ENCODE results near the gene CD4.

The CD4 gene

GRCh38 chr12:6783828-6784227, 5.5 kb upstream of the CD4 start:
- no peaks in the 10 kb centered on the region for H3K9me3 ChIP-seq
- H3K4me3 ChIP-seq: no peak overlapping the region
- peaks cover 65% of the 10 kb centered on the region for H3K4me1 ChIP-seq
- H4K20me1 ChIP-seq: peaks cover 14% of the 10 kb centered on the region; the same call in 1 of the 2 replicates
- H3K27me3 ChIP-seq: peaks cover 85% of the 10 kb centered on the region
- no peak for TF ChIP-seq Cebpa-rat (IDR thresholded peaks at IDR 0.05)
- no peaks in the 10 kb centered on the region for H3K36me3 ChIP-seq
- H3K9ac ChIP-seq: no peak overlapping the region
- no peak overlapping the region; the same call in 1 of the 2 replicates for H3K27ac ChIP-seq
- H3K4me2 ChIP-seq: peak overlapping the region; percentile 76

DNA sequence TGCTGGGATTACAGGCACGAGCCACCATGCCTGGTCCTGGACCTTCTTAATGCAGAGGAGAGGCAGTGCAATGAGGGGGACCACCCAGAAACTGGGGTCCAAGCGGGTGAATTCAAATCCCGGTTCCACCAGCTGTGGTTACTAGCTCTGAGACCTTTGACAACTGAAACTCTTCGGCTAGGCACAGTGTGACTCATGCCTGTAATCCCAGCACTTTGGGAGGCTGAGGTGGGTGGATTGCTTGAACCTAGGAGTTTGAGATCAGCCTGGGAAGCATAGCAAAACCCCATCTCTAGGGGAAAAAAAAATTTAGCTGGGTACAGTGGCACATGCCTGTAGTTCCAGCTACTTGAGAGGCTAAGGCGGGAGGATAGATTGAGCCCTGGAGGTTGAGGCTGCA, 5.0 kb upstream of the CD4 start:
- no peak for TF ChIP-seq Cebpa-rat (IDR thresholded peaks at IDR 0.05)
- no peak overlapping the region for H3K9ac ChIP-seq
- H4K20me1 ChIP-seq: peaks cover 19% of the 10 kb centered on the region; the same call in 1 of the 2 replicates
- no peaks in the 10 kb centered on the region for H3K9me3 ChIP-seq
- H3K4me1 ChIP-seq: peaks cover 64% of the 10 kb centered on the region
- H3K36me3 ChIP-seq: no peaks in the 10 kb centered on the region
- no peak overlapping the region for H3K27ac ChIP-seq
- peak overlapping the region; percentile 76 for H3K4me2 ChIP-seq
- H3K27me3 ChIP-seq: peaks cover 90% of the 10 kb centered on the region
- H3K4me3 ChIP-seq: no peak overlapping the region

GRCh38 chr12:6784761-6785160, 4.6 kb upstream of the CD4 start:
- Histone ChIP-seq H3K4me3 (no peak overlapping the region), H3K9me3 (no peaks in the 10 kb centered on the region), H3K9ac (no peak overlapping the region), H3K27me3 (peaks cover 91% of the 10 kb centered on the region), H3K4me1 (peaks cover 64% of the 10 kb centered on the region), H4K20me1 (peaks cover 23% of the 10 kb centered on the region; the same call in 1 of the 2 replicates), H3K27ac (no peak overlapping the region), H3K4me2 (peak overlapping the region; percentile 76), H3K36me3 (no peaks in the 10 kb centered on the region)
- TF ChIP-seq Cebpa-rat (IDR thresholded peaks at IDR 0.05): no peak

- no peaks in the 10 kb centered on the region for H3K36me3 ChIP-seq
- no peaks in the 10 kb centered on the region for H3K9me3 ChIP-seq
- peaks cover 96% of the 10 kb centered on the region for H3K27me3 ChIP-seq
- TF ChIP-seq Cebpa-rat (IDR thresholded peaks at IDR 0.05): no peak
- peaks cover 51% of the 10 kb centered on the region for H3K4me1 ChIP-seq
- no peak overlapping the region for H3K27ac ChIP-seq
- no peak overlapping the region for H3K9ac ChIP-seq
- no peak overlapping the region for H3K4me2 ChIP-seq
- H4K20me1 ChIP-seq: peaks cover 35% of the 10 kb centered on the region
- H3K4me3 ChIP-seq: no peak overlapping the region
Observed at GRCh38 chr12:6786416-6787094, 2.8 kb upstream of the CD4 start.

DNA sequence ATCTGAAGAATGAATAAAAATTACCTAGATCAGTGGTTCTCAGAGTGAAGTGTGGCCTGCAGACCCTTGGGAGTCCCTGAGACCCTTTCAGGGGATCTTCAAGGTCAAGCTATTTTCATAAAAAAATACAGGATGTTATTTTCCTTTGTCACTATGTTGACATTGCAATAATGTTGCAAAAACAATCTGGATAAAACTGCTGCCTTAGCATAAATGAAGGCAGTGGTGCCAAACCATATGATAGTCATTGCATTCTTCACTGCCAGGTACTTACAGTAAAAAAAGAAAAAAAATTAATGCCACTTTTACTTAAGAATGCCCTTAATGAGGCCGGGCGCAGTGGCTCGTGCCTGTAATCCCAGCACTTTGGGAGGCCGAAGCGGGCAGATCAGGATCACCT, 2.0 kb upstream of the CD4 start:
- no peaks in the 10 kb centered on the region for H3K9me3 ChIP-seq
- H3K4me1 ChIP-seq: peaks cover 51% of the 10 kb centered on the region
- H3K4me3 ChIP-seq: no peak overlapping the region
- H3K27me3 ChIP-seq: peaks cover 90% of the 10 kb centered on the region
- no peaks in the 10 kb centered on the region for H3K36me3 ChIP-seq
- peaks cover 39% of the 10 kb centered on the region for H4K20me1 ChIP-seq
- no peak overlapping the region for H3K27ac ChIP-seq
- no peak overlapping the region for H3K4me2 ChIP-seq
- no peak overlapping the region for H3K9ac ChIP-seq
- no peak for TF ChIP-seq Cebpa-rat (IDR thresholded peaks at IDR 0.05)

- H3K9ac ChIP-seq: no peak overlapping the region
- TF ChIP-seq Cebpa-rat (IDR thresholded peaks at IDR 0.05): no peak
- H3K9me3 ChIP-seq: no peaks in the 10 kb centered on the region
- peaks cover 42% of the 10 kb centered on the region for H4K20me1 ChIP-seq
- no peak overlapping the region for H3K4me3 ChIP-seq
- H3K27me3 ChIP-seq: peaks cover 88% of the 10 kb centered on the region
- no peaks in the 10 kb centered on the region for H3K36me3 ChIP-seq
- H3K27ac ChIP-seq: no peak overlapping the region
- peaks cover 40% of the 10 kb centered on the region for H3K4me1 ChIP-seq
- H3K4me2 ChIP-seq: peak overlapping the region; percentile 79; the same call in 1 of the 2 replicates
Observed at GRCh38 chr12:6790496-6791150, 1.3 kb downstream of the CD4 start.

- Histone ChIP-seq H3K36me3 (no peaks in the 10 kb centered on the region), H4K20me1 (peaks cover 49% of the 10 kb centered on the region), H3K27ac (no peak overlapping the region), H3K9ac (no peak overlapping the region), H3K9me3 (no peaks in the 10 kb centered on the region), H3K4me1 (peaks cover 36% of the 10 kb centered on the region), H3K4me2 (peak overlapping the region; percentile 79), H3K27me3 (peaks cover 91% of the 10 kb centered on the region), H3K4me3 (peak overlapping the region; percentile 40)
- no peak for TF ChIP-seq Cebpa-rat (IDR thresholded peaks at IDR 0.05)
Observed at GRCh38 chr12:6791931-6792520, 2.7 kb downstream of the CD4 start.

- Histone ChIP-seq H3K9ac (no peak overlapping the region), H3K36me3 (no peaks in the 10 kb centered on the region), H3K27me3 (peaks cover 91% of the 10 kb centered on the region), H3K4me1 (peaks cover 36% of the 10 kb centered on the region), H3K4me3 (peak overlapping the region; percentile 40), H3K4me2 (peak overlapping the region; percentile 79), H3K9me3 (no peaks in the 10 kb centered on the region), H4K20me1 (peaks cover 49% of the 10 kb centered on the region), H3K27ac (no peak overlapping the region)
- no peak for TF ChIP-seq Cebpa-rat (IDR thresholded peaks at IDR 0.05)
Observed at GRCh38 chr12:6792522-6793201, 3.3 kb downstream of the CD4 start.

DNA sequence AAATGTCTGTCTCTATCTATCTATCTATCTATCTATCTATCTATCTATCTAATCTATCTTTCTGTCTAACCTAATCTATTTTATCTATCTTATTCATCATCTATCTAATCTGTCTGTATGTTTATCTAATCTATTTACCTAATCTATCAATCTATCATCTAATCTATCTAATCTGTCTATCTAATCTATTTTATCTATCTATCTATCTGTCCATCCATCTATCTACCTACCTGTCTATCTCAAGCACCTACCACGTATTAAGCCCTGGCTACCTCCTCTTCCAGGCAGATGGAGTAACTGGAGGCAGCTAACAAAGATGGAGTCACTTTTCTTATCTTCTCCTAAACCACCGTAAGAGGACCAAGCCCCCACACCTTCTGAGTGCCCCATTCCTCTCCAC, 5.8 kb downstream of the CD4 start:
- H3K27me3 ChIP-seq: peaks cover 92% of the 10 kb centered on the region
- H3K4me1 ChIP-seq: peaks cover 28% of the 10 kb centered on the region
- no peak overlapping the region for H3K9ac ChIP-seq
- TF ChIP-seq Cebpa-rat (IDR thresholded peaks at IDR 0.05): no peak
- no peak overlapping the region for H3K4me2 ChIP-seq
- no peaks in the 10 kb centered on the region for H3K9me3 ChIP-seq
- H3K4me3 ChIP-seq: no peak overlapping the region
- H3K36me3 ChIP-seq: no peaks in the 10 kb centered on the region
- H4K20me1 ChIP-seq: peaks cover 39% of the 10 kb centered on the region
- no peak overlapping the region for H3K27ac ChIP-seq
